HG03039 (cell line): ENCODE data around the gene ANKRD53.

Experiments
- ATAC-seq: cut with Tn5 transposase; IDR thresholded peaks from one replicate; pipeline ENCODE4 v1.9.1; 2021; ENCODE audit warnings: mild to moderate bottlenecking, moderate library complexity; ENCODE audit not compliant: unreplicated experiment

Gene ANKRD53

GRCh38 chr2:70964133-70964532 lies 14.3 kb upstream of the ANKRD53 start:
- ATAC-seq = no peak

GRCh38 chr2:70964596-70965386 lies 13.6 kb upstream of the ANKRD53 start:
- ATAC-seq = peak; percentile 57

- ATAC-seq = no peak
Observed at GRCh38 chr2:70965506-70965905, 12.9 kb upstream of the ANKRD53 start.

GRCh38 chr2:70966681-70967080 lies 11.7 kb upstream of the ANKRD53 start:
- ATAC-seq = no peak

- no peak for ATAC-seq
Observed at GRCh38 chr2:70967189-70967588, 11.2 kb upstream of the ANKRD53 start.

GRCh38 chr2:70974592-70974991 lies 3.8 kb upstream of the ANKRD53 start:
- ATAC-seq = no peak

- ATAC-seq = no peak
Observed at GRCh38 chr2:70975237-70975636, 3.2 kb upstream of the ANKRD53 start.

GRCh38 chr2:70977605-70978205 lies 725 bp upstream of the ANKRD53 start:
- ATAC-seq = no peak

- no peak for ATAC-seq
Observed at GRCh38 chr2:70979180-70979488, 704 bp downstream of the ANKRD53 start.

- no peak for ATAC-seq
Observed at GRCh38 chr2:70979626-70980025, 1.2 kb downstream of the ANKRD53 start.

- ATAC-seq = no peak
Observed at GRCh38 chr2:70981421-70981820, 3.0 kb downstream of the ANKRD53 start.

GRCh38 chr2:70981866-70982810 lies 3.7 kb downstream of the ANKRD53 start:
- no peak for ATAC-seq

GRCh38 chr2:70982971-70983370 lies 4.5 kb downstream of the ANKRD53 start:
- ATAC-seq = no peak

- ATAC-seq = no peak
Observed at GRCh38 chr2:70983506-70984227, 5.2 kb downstream of the ANKRD53 start.

GRCh38 chr2:70984228-70984575 lies 5.8 kb downstream of the ANKRD53 start:
- ATAC-seq = no peak

GRCh38 chr2:70984576-70985282 lies 6.3 kb downstream of the ANKRD53 start:
- ATAC-seq = peak; percentile 90

- ATAC-seq = no peak
Observed at GRCh38 chr2:70985283-70985688, 6.9 kb downstream of the ANKRD53 start.

GRCh38 chr2:70985956-70986355 lies 7.5 kb downstream of the ANKRD53 start:
- ATAC-seq = no peak

- no peak for ATAC-seq
Observed at GRCh38 chr2:70986499-70987189, 8.2 kb downstream of the ANKRD53 start.

- no peak for ATAC-seq
Observed at GRCh38 chr2:70987386-70987785, 9.0 kb downstream of the ANKRD53 start.
